ENCODE data around the gene MAPK1IP1L. TPM values are rescaled to one million over a fixed set of nuclear protein-coding genes. Genes with fewer than 3 reads are reported as not detected.
A peak's percentile ranks its signal among the peaks of the same experiment; 100 is the strongest.

The MAPK1IP1L gene
- total RNA-seq, 1 donor from 2014 or later: 139 TPM

GRCh38 chr14:55103971-55104954, 52.8 kb downstream of the MAPK1IP1L start:
- peaks cover 9% of the 10 kb centered on the region for H3K36me3 Mint-ChIP-seq (ENCODE audit: low read depth)
- H3K27ac Mint-ChIP-seq: peak overlapping the region; percentile 58
- H3K9me3 Mint-ChIP-seq: peaks cover 12% of the 10 kb centered on the region
- intact Hi-C loops (cut with micrococcal nuclease): loop anchor here (2.0 kb wide), 1 partner anchor 51 kb away; no protein-coding TSS in a partner anchor
- peaks cover 61% of the 10 kb centered on the region for H3K4me1 Mint-ChIP-seq (ENCODE audit: low read depth)
- DNase-seq (ENCODE audit: low spot score): no peak
- peak overlapping the region; percentile 31 for H3K4me3 Mint-ChIP-seq
- no peaks in the 10 kb centered on the region for H3K27me3 Mint-ChIP-seq (ENCODE audit: insufficient read depth)

- Mint-ChIP-seq H3K9me3 (peaks cover 12% of the 10 kb centered on the region), H3K36me3 (ENCODE audit: low read depth) (peaks cover 11% of the 10 kb centered on the region), H3K27me3 (ENCODE audit: insufficient read depth) (no peaks in the 10 kb centered on the region), H3K27ac (no peak overlapping the region), H3K4me3 (no peak overlapping the region), H3K4me1 (ENCODE audit: low read depth) (peaks cover 47% of the 10 kb centered on the region)
- intact Hi-C loops (cut with micrococcal nuclease): no loop called here
- no peak for DNase-seq (ENCODE audit: low spot score)
Measured at GRCh38 chr14:55105991-55106390, 54.5 kb downstream of the MAPK1IP1L start.

- Mint-ChIP-seq H3K27me3 (ENCODE audit: insufficient read depth) (no peaks in the 10 kb centered on the region), H3K9me3 (peaks cover 12% of the 10 kb centered on the region), H3K36me3 (ENCODE audit: low read depth) (peaks cover 11% of the 10 kb centered on the region), H3K4me1 (ENCODE audit: low read depth) (peaks cover 33% of the 10 kb centered on the region), H3K27ac (peak overlapping the region; percentile 67), H3K4me3 (no peak overlapping the region)
- intact Hi-C loops (cut with micrococcal nuclease): no loop called here
- DNase-seq (ENCODE audit: low spot score): no peak
Measured at GRCh38 chr14:55107766-55108554, 56.5 kb downstream of the MAPK1IP1L start.

DNA sequence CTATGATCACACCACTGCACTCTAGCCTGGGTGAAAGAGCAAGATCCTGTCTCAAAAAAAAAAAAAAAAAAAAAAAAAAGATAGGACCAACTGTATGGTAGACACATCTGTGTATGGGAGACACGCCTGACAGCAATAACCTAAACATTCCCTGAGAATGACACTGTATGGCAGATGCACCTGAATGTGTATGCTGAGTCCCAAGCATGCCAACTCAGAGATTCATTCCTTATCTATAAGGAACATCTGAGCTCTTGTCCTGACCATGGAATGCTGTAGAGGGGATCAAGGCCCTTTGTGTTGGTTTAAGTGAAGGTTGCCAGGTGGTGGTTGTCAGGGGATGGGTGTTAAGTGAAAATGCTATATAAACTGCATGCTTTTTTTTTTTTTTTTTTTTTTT, 58.4 kb downstream of the MAPK1IP1L start:
- no peak for DNase-seq (ENCODE audit: low spot score)
- intact Hi-C loops (cut with micrococcal nuclease): no loop called here

DNA sequence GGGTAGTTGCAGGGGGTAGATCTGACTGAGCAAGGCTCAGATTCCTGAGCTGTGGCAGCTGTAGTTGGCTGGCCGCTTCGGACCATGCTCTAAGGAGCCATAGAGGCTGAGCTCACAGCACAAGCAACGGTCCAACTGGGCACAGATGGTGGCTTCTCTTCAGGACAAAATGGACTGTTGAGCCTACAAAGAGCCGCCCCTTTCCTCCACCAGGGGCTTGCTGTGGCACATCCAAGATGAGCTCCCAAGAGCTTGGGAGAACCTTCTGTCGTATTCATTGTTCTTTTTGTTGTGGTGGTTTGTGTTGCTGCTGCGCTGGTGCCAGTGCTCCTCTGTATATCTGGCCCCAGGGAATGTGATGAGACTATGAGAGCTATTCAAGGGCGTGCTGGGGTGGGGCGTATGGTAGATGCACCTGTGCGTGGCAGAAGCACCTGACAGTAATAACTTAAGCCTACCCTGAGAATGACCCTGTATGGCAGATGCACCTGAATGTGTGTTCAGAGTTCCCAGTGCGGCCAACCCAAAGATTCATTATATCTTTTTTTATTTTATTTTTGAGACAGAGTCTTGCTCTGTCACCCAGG, 59.8 kb downstream of the MAPK1IP1L start:
- H3K27me3 Mint-ChIP-seq (ENCODE audit: insufficient read depth): no peaks in the 10 kb centered on the region
- intact Hi-C loops (cut with micrococcal nuclease): no loop called here
- H3K36me3 Mint-ChIP-seq (ENCODE audit: low read depth): peaks cover 2% of the 10 kb centered on the region
- no peak overlapping the region for H3K4me3 Mint-ChIP-seq
- H3K4me1 Mint-ChIP-seq (ENCODE audit: low read depth): peaks cover 17% of the 10 kb centered on the region
- no peak overlapping the region for H3K27ac Mint-ChIP-seq
- no peak for DNase-seq (ENCODE audit: low spot score)
- no peaks in the 10 kb centered on the region for H3K9me3 Mint-ChIP-seq

More for the DNA sequence above, 58.4 kb downstream of the MAPK1IP1L start:
- peaks cover 17% of the 10 kb centered on the region for H3K4me1 Mint-ChIP-seq (ENCODE audit: low read depth)
- no peaks in the 10 kb centered on the region for H3K27me3 Mint-ChIP-seq (ENCODE audit: insufficient read depth)
- no peak overlapping the region for H3K4me3 Mint-ChIP-seq
- no peak overlapping the region for H3K27ac Mint-ChIP-seq
- H3K36me3 Mint-ChIP-seq (ENCODE audit: low read depth): peaks cover 5% of the 10 kb centered on the region
- H3K9me3 Mint-ChIP-seq: peaks cover 3% of the 10 kb centered on the region

GRCh38 chr14:55114720-55115119, 63.3 kb downstream of the MAPK1IP1L start:
- Mint-ChIP-seq H3K27me3 (ENCODE audit: insufficient read depth) (no peaks in the 10 kb centered on the region), H3K9me3 (no peaks in the 10 kb centered on the region), H3K27ac (no peak overlapping the region), H3K4me3 (no peak overlapping the region), H3K36me3 (ENCODE audit: low read depth) (peaks cover 2% of the 10 kb centered on the region), H3K4me1 (ENCODE audit: low read depth) (peaks cover 7% of the 10 kb centered on the region)
- DNase-seq (ENCODE audit: low spot score): no peak
- intact Hi-C loops (cut with micrococcal nuclease): no loop called here

DNA sequence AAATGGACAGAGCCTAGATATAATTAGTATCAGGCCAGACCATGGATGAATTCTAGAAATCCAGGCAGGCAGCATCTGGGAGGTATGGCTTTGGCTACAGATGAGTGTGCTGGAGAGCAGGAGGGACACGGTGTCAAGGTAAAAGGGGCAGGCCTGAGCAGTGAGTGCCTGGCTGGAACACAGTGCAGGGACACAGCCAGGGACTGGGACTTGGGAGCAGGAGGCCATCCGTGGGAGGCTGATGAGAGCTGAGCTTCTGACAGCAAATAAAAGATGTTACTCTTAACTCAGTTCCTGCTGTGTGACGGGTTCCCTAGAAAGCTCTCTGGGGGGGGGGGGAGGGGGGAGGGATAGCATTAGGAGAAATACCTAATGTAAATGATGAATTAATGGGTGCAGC, 64.0 kb downstream of the MAPK1IP1L start:
- Mint-ChIP-seq H3K27ac (no peak overlapping the region), H3K36me3 (ENCODE audit: low read depth) (peaks cover 2% of the 10 kb centered on the region), H3K4me1 (ENCODE audit: low read depth) (peaks cover 7% of the 10 kb centered on the region), H3K4me3 (no peak overlapping the region), H3K27me3 (ENCODE audit: insufficient read depth) (peaks cover 2% of the 10 kb centered on the region), H3K9me3 (no peaks in the 10 kb centered on the region)
- DNase-seq (ENCODE audit: low spot score): no peak
- intact Hi-C loops (cut with micrococcal nuclease): no loop called here

DNA sequence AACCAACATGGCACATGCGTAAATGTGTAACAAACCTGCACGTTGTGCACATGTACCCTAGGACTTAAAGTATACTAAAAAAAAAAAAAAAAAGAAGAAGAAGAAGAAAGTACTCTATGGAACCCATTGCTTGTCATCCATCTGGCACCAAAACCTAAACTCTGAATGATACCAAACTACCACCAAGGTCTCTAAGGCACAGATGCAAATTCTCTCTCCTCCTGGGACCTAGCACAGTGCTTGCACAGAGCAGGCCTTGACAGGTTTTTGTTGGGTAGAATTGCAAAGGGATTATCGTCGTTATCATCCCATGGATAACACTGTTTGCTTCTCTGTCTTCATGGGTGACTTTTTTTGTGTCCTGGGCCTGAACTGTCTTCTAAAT, 64.4 kb downstream of the MAPK1IP1L start:
- no peak for DNase-seq (ENCODE audit: low spot score)
- peaks cover 7% of the 10 kb centered on the region for H3K4me1 Mint-ChIP-seq (ENCODE audit: low read depth)
- peaks cover 3% of the 10 kb centered on the region for H3K27me3 Mint-ChIP-seq (ENCODE audit: insufficient read depth)
- intact Hi-C loops (cut with micrococcal nuclease): no loop called here
- H3K9me3 Mint-ChIP-seq: no peaks in the 10 kb centered on the region
- no peak overlapping the region for H3K27ac Mint-ChIP-seq
- peaks cover 1% of the 10 kb centered on the region for H3K36me3 Mint-ChIP-seq (ENCODE audit: low read depth)
- H3K4me3 Mint-ChIP-seq: no peak overlapping the region

DNA sequence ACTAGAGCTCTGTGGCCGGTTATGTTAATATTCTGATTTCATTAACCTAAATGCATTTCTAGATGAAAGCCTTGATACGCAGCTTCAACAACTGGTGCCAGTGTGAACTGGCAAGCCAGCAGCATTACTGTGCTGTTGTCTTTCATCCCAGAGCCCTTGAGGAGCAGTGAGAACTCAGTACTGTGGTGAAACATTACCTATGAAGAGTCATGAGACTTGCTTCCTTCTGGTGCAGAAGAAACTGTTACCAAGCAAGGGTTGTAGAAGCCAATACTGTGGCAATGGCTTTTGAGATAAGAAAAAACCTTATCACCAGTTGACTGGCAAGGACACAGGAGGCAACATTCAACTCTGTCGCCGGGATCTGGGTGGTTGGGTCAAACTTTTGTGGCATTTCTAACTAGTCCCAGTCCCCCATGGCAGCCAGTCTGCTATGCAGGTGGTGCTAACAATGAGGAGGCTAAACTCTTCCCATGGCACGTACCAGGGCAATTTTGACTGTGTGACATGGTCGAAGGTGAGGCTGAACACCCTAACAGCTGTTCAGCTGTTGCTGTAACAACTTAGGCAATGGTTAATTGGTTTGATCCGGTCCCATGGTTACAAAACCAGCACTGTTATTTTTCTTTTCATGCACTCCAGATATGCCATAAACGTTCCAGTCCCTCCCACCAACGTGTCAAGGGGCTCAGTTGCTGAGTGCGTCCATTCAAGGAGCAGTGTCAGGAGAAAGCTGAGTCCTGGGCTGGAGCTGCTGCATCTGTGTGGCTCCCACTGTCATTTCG, 65.0 kb downstream of the MAPK1IP1L start:
- peaks cover 7% of the 10 kb centered on the region for H3K4me1 Mint-ChIP-seq (ENCODE audit: low read depth)
- no peaks in the 10 kb centered on the region for H3K36me3 Mint-ChIP-seq (ENCODE audit: low read depth)
- H3K4me3 Mint-ChIP-seq: no peak overlapping the region
- no peak overlapping the region for H3K27ac Mint-ChIP-seq
- no peaks in the 10 kb centered on the region for H3K9me3 Mint-ChIP-seq
- no peak for DNase-seq (ENCODE audit: low spot score)
- peaks cover 5% of the 10 kb centered on the region for H3K27me3 Mint-ChIP-seq (ENCODE audit: insufficient read depth)
- intact Hi-C loops (cut with micrococcal nuclease): no loop called here

- H3K27ac Mint-ChIP-seq: no peak overlapping the region
- H3K4me1 Mint-ChIP-seq (ENCODE audit: low read depth): peaks cover 7% of the 10 kb centered on the region
- no peak overlapping the region for H3K4me3 Mint-ChIP-seq
- intact Hi-C loops (cut with micrococcal nuclease): no loop called here
- no peaks in the 10 kb centered on the region for H3K36me3 Mint-ChIP-seq (ENCODE audit: low read depth)
- H3K27me3 Mint-ChIP-seq (ENCODE audit: insufficient read depth): peaks cover 5% of the 10 kb centered on the region
- DNase-seq (ENCODE audit: low spot score): no peak
- H3K9me3 Mint-ChIP-seq: no peaks in the 10 kb centered on the region
Measured at GRCh38 chr14:55117803-55118441, 66.5 kb downstream of the MAPK1IP1L start.

GRCh38 chr14:55118761-55119160, 67.3 kb downstream of the MAPK1IP1L start:
- intact Hi-C loops (cut with micrococcal nuclease): no loop called here
- peaks cover 5% of the 10 kb centered on the region for H3K27me3 Mint-ChIP-seq (ENCODE audit: insufficient read depth)

More at GRCh38 chr14:55118761-55119160, 67.3 kb downstream of the MAPK1IP1L start:
- Mint-ChIP-seq H3K9me3 (no peaks in the 10 kb centered on the region), H3K4me3 (no peak overlapping the region), H3K27ac (no peak overlapping the region), H3K36me3 (ENCODE audit: low read depth) (no peaks in the 10 kb centered on the region), H3K4me1 (ENCODE audit: low read depth) (peaks cover 7% of the 10 kb centered on the region)
- DNase-seq (ENCODE audit: low spot score): no peak
